PC-3 (cell line): ENCODE results near the gene MTIF3.

Source experiments
- EZH2 ChIP-seq: fragments of 300-600 bp; sonication (generic); IDR thresholded peaks from one replicate; pipeline ENCODE4 v1.6.1; 2017; ENCODE audit warnings: antibody characterized with exemption, mild to moderate bottlenecking, low read length; ENCODE audit not compliant: unreplicated experiment
- EZH2phosphoT487 ChIP-seq: fragments of 300-600 bp; sonication (generic); IDR thresholded peaks from 2 replicates; pipeline ENCODE4 v1.6.1; 2018; ENCODE audit warnings: mild to moderate bottlenecking, antibody characterized with exemption, low read length, borderline replicate concordance
- TF ChIP-seq, protein P1 (sequence below): fragments of 300-600 bp; sonication (generic); conservative IDR thresholded peaks from 2 replicates; pipeline ENCODE4 v1.5.1; 2017; ENCODE audit warnings: antibody characterized with exemption, low read depth, mild to moderate bottlenecking, low read length

DNA sequence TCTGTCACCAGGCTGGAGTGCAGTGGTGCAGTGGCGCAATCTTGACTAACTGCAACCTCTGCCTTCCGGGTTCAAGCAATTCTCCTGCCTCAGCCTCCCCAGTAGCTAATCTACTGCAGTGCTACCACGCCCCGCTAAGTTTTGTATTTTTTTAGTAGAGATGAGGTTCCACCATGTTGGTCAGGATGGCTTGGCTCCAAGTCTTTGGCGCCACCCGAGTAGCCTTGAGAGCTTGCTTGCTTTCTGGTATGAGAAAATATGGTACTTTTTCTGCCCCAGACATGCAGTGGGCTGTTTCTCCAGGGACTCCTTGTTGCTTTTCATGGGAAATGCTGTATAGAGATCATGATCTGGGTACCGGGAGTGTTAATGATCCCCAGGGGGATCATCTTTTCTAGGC, 60.5 kb downstream of the MTIF3 start:
- TF ChIP-seq, protein P1, sequence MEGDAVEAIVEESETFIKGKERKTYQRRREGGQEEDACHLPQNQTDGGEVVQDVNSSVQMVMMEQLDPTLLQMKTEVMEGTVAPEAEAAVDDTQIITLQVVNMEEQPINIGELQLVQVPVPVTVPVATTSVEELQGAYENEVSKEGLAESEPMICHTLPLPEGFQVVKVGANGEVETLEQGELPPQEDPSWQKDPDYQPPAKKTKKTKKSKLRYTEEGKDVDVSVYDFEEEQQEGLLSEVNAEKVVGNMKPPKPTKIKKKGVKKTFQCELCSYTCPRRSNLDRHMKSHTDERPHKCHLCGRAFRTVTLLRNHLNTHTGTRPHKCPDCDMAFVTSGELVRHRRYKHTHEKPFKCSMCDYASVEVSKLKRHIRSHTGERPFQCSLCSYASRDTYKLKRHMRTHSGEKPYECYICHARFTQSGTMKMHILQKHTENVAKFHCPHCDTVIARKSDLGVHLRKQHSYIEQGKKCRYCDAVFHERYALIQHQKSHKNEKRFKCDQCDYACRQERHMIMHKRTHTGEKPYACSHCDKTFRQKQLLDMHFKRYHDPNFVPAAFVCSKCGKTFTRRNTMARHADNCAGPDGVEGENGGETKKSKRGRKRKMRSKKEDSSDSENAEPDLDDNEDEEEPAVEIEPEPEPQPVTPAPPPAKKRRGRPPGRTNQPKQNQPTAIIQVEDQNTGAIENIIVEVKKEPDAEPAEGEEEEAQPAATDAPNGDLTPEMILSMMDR: no peak
- no peak for TF ChIP-seq EZH2
- TF ChIP-seq EZH2phosphoT487: no peak
